ENCODE measurements around the gene SLC35C1. TPM values are rescaled to one million over a fixed set of nuclear protein-coding genes. Genes with fewer than 3 reads are reported as not detected.
A peak's percentile ranks its signal among the peaks of the same experiment; 100 is the strongest.

SLC35C1 gene
- total and polyA plus RNA-seq, 2 experiments from 2014 or later: 6.8 to 11.0 TPM

DNA sequence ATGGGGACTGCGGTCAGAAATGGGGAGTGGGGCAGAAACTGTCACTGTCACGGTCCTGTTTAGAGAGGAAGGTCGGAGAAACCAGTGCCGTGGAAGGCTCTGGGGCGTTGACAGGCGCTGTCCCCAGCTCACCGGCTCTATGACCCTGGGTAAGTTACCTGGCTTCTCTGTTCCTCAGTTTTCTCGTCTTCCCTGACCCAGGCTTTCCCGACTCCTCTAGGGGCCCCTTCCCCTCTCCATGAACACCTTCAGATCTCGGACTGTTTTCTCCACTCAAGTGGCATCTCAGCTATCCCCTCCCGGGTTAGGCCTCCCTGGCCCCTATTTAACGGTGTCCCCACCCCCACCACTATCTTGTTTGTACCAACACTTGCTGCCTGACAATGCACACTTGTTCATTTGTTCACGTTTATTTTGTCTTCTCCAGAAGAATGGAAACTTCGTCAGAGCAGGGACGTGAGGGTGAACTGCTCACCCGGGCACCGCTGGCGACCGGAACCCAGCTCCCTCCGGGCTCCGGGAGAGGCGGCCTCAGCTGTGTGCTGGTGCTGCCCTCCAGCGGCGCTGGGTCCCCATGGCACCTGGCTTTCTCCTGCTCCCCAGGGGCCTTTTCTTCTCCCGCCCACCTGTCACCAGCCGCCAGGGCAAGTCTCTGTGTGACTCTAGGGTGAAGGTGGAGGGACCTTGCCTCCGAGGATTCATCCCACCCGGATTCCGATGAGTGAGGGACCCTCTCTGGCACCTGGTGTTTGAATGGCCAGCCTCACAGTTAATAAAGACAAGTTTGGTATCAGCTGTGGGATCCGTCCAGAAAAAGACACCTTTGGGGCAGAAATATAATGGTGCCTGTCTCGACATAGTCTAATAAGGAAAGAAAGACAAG is 33.1 kb upstream of the SLC35C1 start:
- TF ChIP-seq, protein P1, sequence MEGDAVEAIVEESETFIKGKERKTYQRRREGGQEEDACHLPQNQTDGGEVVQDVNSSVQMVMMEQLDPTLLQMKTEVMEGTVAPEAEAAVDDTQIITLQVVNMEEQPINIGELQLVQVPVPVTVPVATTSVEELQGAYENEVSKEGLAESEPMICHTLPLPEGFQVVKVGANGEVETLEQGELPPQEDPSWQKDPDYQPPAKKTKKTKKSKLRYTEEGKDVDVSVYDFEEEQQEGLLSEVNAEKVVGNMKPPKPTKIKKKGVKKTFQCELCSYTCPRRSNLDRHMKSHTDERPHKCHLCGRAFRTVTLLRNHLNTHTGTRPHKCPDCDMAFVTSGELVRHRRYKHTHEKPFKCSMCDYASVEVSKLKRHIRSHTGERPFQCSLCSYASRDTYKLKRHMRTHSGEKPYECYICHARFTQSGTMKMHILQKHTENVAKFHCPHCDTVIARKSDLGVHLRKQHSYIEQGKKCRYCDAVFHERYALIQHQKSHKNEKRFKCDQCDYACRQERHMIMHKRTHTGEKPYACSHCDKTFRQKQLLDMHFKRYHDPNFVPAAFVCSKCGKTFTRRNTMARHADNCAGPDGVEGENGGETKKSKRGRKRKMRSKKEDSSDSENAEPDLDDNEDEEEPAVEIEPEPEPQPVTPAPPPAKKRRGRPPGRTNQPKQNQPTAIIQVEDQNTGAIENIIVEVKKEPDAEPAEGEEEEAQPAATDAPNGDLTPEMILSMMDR (conservative IDR thresholded peaks at IDR 0.05; ENCODE audit: low read depth in 2 of 2): peak; percentile 85 to 95
- TF ChIP-seq JUNB (IDR thresholded peaks at IDR 0.05; ENCODE audit: unreplicated experiment) (no peak), ZNF462 (CRISPR knock-in tag; IDR thresholded peaks at IDR 0.05) (no peak)
- Histone ChIP-seq H3F3A (replicated peaks; ENCODE audit: low read depth) (no peaks in the 10 kb centered on the region), H2AFZ (peak overlapping the region; percentile 93), H3K4me2 (peak overlapping the region; percentile 99), H3K36me3 (ENCODE audit: insufficient read depth) (no peaks in the 10 kb centered on the region), H3K4me3 (peak overlapping the region; percentile 82), H3K27ac (ENCODE audit: low read depth) (no peak overlapping the region), H3K27me3 (ENCODE audit: insufficient read depth) (peaks cover 7% of the 10 kb centered on the region), H3K9me2 (ENCODE audit: insufficient read depth) (0 out of 2 replicates have a peak, but pooled peaks cover 5% of the 10 kb centered on the region), H3K79me2 (replicated peaks; ENCODE audit: insufficient read depth) (no peaks in the 10 kb centered on the region), H3K4me1 (ENCODE audit: insufficient read depth) (0 out of 2 replicates have a peak, but pooled peaks cover 3% of the 10 kb centered on the region), H4K20me1 (replicated peaks; ENCODE audit: insufficient read depth) (no peaks in the 10 kb centered on the region)
- Mint-ChIP-seq H3K4me3 (peak overlapping the region; percentile 80), H3K4me1 (no peaks in the 10 kb centered on the region), H3K27me3 (ENCODE audit: insufficient read depth, low read depth, poor library complexity) (peaks cover 19% of the 10 kb centered on the region), H3K36me3 (ENCODE audit: low read depth) (no peaks in the 10 kb centered on the region), H3K9me3 (no peaks in the 10 kb centered on the region), H3K27ac (no peak overlapping the region)
- ATAC-seq (peak; percentile 97), DNase-seq (ENCODE audit: low spot score) (peak; percentile 90)
